Measurements from ENCODE around the gene SSUH2.

GRCh38 chr3:8574040-8574669 lies 70.4 kb downstream of the SSUH2 start:
- TF ChIP-seq EZH2 (IDR thresholded peaks at IDR 0.05): no peak
- no peak for TF ChIP-seq POLR2AphosphoS5 (IDR thresholded peaks at IDR 0.05; ENCODE audit: borderline replicate concordance, low read depth, low read length)
